Coronary artery (tissue), 2 donors: Measurements from ENCODE around the gene IMP3.

ENCODE experiments used
- DNase-seq: peaks from one replicate; pipeline ENCODE4 v3.0.0-alpha.2; 2017; ENCODE audit warnings: low spot score
- H3K27ac ChIP-seq, 2 donors: fragments of 200-600 bp; sonication (generic); one replicate each; pipeline ENCODE4 v1.5.1; 2016 to 2019
- H3K4me3 ChIP-seq: fragments of 200-600 bp; sonication (generic); 2 replicates; pipeline ENCODE4 v1.5.1; 2016; ENCODE audit warnings: mild to moderate bottlenecking, moderate library complexity
- TF ChIP-seq, protein P1 (sequence below): fragments of 200-600 bp; sonication (generic); IDR thresholded peaks from one replicate; pipeline ENCODE4 v1.5.1; 2019; ENCODE audit warnings: antibody characterized with exemption

The IMP3 gene

GRCh38 chr15:75606711-75607699, 33.0 kb downstream of the IMP3 start:
- TF ChIP-seq, protein P1, sequence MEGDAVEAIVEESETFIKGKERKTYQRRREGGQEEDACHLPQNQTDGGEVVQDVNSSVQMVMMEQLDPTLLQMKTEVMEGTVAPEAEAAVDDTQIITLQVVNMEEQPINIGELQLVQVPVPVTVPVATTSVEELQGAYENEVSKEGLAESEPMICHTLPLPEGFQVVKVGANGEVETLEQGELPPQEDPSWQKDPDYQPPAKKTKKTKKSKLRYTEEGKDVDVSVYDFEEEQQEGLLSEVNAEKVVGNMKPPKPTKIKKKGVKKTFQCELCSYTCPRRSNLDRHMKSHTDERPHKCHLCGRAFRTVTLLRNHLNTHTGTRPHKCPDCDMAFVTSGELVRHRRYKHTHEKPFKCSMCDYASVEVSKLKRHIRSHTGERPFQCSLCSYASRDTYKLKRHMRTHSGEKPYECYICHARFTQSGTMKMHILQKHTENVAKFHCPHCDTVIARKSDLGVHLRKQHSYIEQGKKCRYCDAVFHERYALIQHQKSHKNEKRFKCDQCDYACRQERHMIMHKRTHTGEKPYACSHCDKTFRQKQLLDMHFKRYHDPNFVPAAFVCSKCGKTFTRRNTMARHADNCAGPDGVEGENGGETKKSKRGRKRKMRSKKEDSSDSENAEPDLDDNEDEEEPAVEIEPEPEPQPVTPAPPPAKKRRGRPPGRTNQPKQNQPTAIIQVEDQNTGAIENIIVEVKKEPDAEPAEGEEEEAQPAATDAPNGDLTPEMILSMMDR, result no peak
- no peak for DNase-seq
- H3K4me3 ChIP-seq, result no peak overlapping the region
- no peak overlapping the region for H3K27ac ChIP-seq

DNA sequence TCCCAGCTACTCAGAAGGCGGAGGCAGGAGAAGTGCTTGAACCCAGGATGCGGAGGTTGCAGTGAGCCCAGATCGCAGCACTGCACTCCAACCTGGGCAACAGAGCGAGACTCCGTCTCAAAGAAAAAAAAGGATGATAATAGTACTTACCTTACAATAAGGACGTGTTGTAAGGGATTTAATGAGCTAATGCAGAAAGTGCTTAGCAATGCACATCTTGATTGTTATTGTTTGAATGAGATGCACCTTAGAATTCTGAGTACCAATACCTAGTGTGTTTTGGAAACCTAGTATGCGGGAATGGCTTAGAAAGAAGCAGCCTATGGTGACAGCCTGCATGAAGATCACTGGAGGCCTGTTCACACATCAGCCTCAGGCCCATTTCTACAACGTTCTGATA, 34.0 kb downstream of the IMP3 start:
- Histone ChIP-seq H3K4me3 (no peak overlapping the region), H3K27ac (no peak overlapping the region)
- no peak for DNase-seq
- TF ChIP-seq, protein P1, result no peak

DNA sequence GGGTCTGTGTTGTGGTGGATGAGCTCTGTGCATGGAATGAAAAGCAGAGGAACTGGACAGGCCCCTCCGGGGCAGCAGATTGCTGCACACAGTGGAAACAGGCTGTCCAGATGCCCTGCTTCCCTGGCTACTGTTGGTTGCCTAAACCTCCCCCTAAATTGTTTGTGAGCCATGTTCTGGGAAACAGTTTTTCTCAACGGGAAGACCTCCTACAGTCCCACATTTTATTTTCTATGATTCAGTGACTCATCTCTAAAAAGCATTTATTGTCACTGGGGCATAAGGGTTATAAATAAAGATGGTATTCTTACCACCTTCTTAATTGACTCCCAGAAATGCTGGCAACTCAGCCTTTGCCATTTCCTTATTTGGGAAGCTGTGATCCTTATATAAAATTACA, 40.6 kb downstream of the IMP3 start:
- TF ChIP-seq, protein P1, result no peak
- Histone ChIP-seq H3K27ac (no peak overlapping the region), H3K4me3 (no peak overlapping the region)
- DNase-seq, result no peak

- TF ChIP-seq, protein P1, result no peak
- Histone ChIP-seq H3K4me3 (no peak overlapping the region), H3K27ac (no peak overlapping the region)
- no peak for DNase-seq
Measured at GRCh38 chr15:75598361-75598760, 41.7 kb downstream of the IMP3 start.

- TF ChIP-seq, protein P1, result no peak
- Histone ChIP-seq H3K27ac (no peak overlapping the region), H3K4me3 (no peak overlapping the region)
- no peak for DNase-seq
Measured at GRCh38 chr15:75597667-75598341, 42.2 kb downstream of the IMP3 start.

DNA sequence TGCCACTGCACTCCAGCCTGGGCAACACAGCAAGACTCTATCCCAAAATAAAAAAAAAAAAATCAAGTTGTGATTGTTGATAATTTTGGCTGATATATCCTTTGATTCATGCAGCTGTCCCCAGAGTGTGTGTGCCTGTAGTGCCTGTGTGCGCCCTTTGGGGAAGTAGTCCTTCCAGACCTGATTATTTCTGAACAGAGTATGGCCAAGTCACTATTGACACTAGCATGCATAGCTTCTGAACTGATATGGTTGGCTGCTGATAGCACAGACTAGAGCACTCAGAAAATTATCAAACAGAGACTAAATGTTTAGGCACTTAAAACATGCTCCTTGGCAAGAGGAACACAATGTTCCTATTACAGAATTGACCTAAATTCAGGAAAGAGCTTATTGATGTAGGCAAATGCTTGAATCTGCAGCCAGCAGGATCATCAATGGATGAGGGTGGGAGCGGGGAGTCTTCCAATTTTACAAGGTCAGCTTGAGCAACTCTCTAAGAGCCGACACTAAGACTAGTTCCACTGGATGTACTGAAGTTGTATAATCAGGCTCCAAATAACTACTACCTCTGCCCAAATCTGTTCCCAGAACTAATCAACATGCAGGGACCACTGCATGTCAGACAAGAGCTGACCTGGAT, 43.2 kb downstream of the IMP3 start:
- no peak overlapping the region for H3K4me3 ChIP-seq
- H3K27ac ChIP-seq, result no peak overlapping the region
- TF ChIP-seq, protein P1, result no peak
- DNase-seq, result no peak
